GM12874 (cell line): ENCODE data around the gene ZCCHC14.

Source experiments
- TF ChIP-seq, protein P1 (sequence below): IDR thresholded peaks from 2 replicates; pipeline ENCODE4 v1.5.1; 2011; ENCODE audit warnings: low read depth, mild to moderate bottlenecking, control low read depth, low read length, moderate library complexity; ENCODE audit not compliant: insufficient read depth

Gene ZCCHC14

DNA sequence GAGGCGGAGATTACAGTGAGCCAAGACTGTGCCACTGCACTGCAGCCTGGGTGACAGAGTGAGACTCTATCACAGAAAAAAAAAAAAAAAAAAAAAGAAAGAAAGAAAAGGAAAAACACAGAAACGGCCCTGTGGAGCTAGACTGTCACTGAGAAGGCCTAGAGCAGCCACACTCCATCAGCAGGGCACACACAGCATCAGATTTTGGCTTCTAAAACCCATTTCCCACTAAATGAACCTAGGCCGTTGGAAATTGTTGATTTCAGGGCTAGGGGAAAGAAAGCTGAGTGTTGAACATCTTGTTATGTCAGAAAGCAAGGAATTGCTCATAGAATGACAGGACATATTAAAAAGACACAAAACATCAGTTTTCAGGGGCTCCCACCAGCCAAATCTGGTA lies 48.9 kb downstream of the ZCCHC14 start:
- TF ChIP-seq, protein P1, sequence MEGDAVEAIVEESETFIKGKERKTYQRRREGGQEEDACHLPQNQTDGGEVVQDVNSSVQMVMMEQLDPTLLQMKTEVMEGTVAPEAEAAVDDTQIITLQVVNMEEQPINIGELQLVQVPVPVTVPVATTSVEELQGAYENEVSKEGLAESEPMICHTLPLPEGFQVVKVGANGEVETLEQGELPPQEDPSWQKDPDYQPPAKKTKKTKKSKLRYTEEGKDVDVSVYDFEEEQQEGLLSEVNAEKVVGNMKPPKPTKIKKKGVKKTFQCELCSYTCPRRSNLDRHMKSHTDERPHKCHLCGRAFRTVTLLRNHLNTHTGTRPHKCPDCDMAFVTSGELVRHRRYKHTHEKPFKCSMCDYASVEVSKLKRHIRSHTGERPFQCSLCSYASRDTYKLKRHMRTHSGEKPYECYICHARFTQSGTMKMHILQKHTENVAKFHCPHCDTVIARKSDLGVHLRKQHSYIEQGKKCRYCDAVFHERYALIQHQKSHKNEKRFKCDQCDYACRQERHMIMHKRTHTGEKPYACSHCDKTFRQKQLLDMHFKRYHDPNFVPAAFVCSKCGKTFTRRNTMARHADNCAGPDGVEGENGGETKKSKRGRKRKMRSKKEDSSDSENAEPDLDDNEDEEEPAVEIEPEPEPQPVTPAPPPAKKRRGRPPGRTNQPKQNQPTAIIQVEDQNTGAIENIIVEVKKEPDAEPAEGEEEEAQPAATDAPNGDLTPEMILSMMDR = no peak

DNA sequence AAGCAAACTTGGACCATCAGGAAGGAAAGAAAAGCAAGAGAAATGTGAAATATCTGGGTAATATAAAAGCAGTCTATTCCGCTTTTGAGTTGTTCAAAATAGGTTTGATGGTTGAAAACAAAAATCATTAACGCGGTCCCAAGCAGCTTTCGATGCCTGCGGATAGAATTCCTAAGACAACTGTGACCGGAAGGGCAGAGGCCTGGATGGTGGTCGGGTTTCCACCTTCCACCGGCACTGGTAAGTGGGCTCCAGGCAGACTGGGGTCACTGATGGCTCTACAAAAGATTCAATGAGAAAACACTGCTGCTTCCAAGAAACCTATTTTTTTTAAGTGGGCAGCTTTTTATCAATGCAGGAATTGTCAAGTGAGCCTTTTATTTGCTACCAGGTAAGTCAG lies 49.8 kb downstream of the ZCCHC14 start:
- TF ChIP-seq, protein P1 = no peak

DNA sequence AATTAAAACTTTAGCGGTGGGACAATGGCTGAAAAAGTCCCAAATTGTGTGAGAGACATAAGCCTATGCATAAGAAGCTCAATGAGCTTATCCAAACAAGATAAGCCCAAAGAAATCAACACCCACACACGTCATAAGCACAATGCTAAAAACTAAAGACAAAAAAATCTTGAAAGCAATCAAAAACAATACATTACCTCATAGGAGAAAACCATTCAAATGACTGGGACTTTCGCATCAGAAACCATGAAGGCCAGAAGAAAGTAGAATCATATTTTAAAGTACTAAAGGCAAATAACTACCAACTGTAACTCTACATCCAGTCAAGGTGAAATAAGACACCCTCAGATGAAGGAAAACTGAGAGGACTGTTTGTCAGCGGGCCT lies 50.2 kb downstream of the ZCCHC14 start:
- TF ChIP-seq, protein P1 = no peak

DNA sequence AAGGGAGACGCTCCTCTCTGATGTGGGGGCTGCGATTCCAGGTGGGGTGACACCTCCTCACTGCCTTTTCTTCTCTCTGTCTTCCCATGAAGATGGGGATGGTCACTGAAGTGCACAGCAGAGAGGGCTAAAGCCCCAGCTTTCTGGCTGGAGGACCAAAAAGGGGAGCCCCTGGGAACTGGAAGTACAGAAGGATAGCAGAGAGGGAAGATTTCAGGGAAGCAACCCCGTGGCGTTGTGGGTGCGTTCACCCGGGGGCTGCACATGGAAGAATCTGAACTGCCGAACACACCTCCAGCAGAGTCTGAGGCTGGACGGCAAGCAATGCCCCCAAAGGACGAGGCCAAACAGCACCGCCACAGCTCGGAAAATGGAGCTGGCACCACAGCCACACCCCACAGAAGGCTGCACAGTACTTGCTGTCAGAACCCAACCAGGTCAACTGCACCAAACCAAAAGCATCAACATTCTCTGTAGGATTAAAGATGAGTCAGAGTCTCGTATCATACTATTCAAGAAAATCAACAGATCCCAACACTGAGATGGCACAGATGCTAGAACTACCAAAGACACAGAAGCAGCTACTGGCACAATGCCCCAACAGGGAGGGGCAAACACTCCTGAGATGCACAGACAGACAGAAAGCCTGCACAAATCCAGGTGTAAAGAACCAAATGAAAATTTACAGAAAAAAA lies 50.8 kb downstream of the ZCCHC14 start:
- TF ChIP-seq, protein P1 = no peak

DNA sequence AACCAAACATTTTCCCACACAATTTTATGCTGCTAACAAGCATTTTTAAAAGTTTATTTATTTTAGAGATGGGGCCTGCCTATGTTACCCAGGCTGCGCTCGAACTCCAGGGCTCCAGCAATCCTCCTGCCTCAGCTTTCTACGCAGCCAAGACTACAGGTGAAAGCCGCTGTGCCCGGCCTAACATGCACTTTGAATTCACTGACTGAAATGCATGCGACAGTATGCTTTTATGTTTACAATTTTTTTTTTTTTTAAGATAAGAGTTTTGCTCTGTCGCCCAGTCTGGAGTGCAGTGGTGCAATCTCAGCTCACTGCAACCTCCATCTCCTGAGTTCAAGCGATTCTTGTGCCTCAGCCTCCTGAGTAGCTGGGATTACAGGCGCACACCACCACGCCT lies 52.9 kb downstream of the ZCCHC14 start:
- TF ChIP-seq, protein P1 = no peak

DNA sequence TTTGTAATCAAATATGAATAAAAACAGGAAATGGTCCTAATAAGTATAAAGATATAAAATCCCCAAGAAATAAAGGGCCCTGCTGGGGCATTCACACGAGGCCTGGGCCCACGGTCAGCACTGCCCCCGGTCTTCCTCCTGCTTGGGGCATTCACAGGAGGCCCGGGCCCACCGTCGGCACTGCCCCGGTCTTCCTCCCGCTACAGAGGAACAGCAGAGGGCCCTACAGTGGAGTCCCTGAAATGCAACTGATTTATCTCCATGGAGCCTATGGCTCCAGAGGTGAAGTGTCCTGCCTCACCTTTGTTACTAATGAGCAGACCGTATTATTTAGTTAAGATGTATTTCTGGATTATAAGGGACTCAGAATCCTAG lies 54.2 kb downstream of the ZCCHC14 start:
- TF ChIP-seq, protein P1 = no peak

DNA sequence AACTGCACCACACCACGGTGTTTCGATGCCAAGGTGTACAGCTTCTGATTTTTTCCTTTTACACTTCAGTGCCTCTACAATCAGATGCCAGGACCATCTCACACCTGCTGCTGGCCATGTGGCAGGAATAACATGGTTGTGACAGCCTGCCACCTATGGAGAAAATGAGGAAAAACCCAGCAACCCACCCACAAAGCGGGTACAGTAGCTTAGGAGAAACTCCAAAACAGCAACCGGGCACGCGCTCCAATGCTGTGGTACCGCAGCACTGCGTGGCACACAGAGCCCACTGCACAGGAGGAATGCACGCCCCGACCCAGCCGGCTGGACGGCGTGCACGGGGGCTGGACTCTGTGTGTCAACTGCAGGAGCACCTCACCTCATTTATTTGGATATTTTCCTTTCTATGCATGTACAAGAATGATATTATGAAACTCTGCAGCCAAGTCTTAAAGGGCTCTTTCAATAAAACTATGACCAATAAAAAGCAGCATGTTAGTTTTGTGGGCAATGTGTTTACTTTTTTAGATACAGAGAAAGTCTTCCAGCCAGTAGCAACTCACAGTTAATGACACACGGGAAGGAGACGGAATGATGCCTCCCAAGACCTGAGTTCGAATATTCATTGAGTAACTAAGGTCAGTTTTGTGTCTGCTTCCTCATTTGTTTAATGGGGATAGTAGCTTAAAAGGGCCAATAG lies 54.8 kb downstream of the ZCCHC14 start:
- TF ChIP-seq, protein P1 = no peak
